Spleen (tissue), 7 donors: Measurements from ENCODE around the gene LRRTM1.

Source experiments
- CTCF ChIP-seq, 11 experiments: fragments of 200-600 bp in 7 of 11; fragments of 450-650 bp in 4 of 11; sonication (generic) in 4 of 11; IDR thresholded peaks in 8 of 11; conservative IDR thresholded peaks in 3 of 11; 1 replicate in 7 of 11; 2 replicates in 4 of 11; pipeline versions ENCODE4 v1.4.0 to v1.8.0; 2016 to 2021; ENCODE audit warnings: antibody characterized with exemption in 11 of 11, inconsistent platforms in 4 of 11, mild to moderate bottlenecking in 1 of 11
- POLR2A ChIP-seq, 3 donors: fragments of 450-650 bp; IDR thresholded peaks; one replicate each; pipeline ENCODE4 v1.5.1; 2017; ENCODE audit warnings: antibody characterized with exemption in 3 of 3, mild to moderate bottlenecking in 1 of 3
- POLR2AphosphoS5 ChIP-seq, 3 donors: sonication (generic); formaldehyde crosslinking; IDR thresholded peaks; one replicate each; pipeline ENCODE4 v1.5.1; 2017; ENCODE audit warnings: antibody characterized with exemption in 3 of 3
- donor health status: DM: no; HTN: no; CAD: no; lungs with moderate emphysema.
- donor health status: DM: no; HTN: no; CAD: no.
- donor health status: DM: no; HTN: no; CAD: no.

- no peak for TF ChIP-seq POLR2AphosphoS5 (IDR thresholded peaks at IDR 0.05)
- TF ChIP-seq CTCF (IDR thresholded peaks at IDR 0.05 in 8 of 11, conservative IDR thresholded peaks at IDR 0.05 in 3 of 11): no peak
- TF ChIP-seq POLR2A (IDR thresholded peaks at IDR 0.05): no peak
Observed at GRCh38 chr2:80335411-80335810, 30.9 kb upstream of the LRRTM1 start.
